GM18951 (cell line): ENCODE data around the gene DRC3.
"Not testable (repeated sequence)": the region's sequence is repeated elsewhere in the genome, so short reads cannot be mapped to it uniquely, and the experiment has no call there.

Experiments used
- POLR2A ChIP-seq: IDR thresholded peaks from 4 replicates; pipeline ENCODE4 v1.6.1; 2011; ENCODE audit warnings: mild to moderate bottlenecking; ENCODE audit not compliant: insufficient read length, insufficient read depth; ENCODE audit errors: extremely low read depth
- in situ Hi-C: fragments of 300-500 bp; cut with MboI; formaldehyde crosslinking; loops from one replicate; pipeline ENCODE4 v1.12.0; 2022; ENCODE audit warnings: low sequenced_read_pairs, mixed read lengths, inconsistent platforms; ENCODE audit not compliant: unreplicated experiment

DRC3 gene

GRCh38 chr17:17947309-17947708 is 25.4 kb upstream of the DRC3 start:
- no peak for TF ChIP-seq POLR2A
- in situ Hi-C loops: no loop called here

GRCh38 chr17:17947966-17948365 is 24.7 kb upstream of the DRC3 start:
- no peak for TF ChIP-seq POLR2A
- in situ Hi-C loops: no loop called here

DNA sequence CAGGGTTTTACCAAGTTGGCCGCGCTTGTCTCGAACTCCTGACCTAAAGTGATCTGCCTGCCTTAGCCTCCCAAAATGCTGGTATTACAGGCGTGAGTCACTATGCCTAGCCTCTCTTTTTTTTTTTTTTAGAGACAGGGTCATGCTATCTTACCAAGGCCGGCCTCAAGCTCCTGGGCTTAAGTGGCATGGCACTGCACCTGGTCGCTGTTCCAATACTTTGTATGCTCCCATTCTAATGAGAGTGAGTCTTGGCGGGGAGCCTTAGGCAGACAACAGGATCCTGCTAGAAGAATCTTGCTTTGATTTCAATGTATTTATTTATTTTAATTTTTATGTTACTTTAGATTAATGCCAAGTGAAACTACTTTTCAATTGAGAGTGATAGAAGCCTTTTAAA is 22.3 kb upstream of the DRC3 start:
- in situ Hi-C loops: no loop called here
- TF ChIP-seq POLR2A: no peak

DNA sequence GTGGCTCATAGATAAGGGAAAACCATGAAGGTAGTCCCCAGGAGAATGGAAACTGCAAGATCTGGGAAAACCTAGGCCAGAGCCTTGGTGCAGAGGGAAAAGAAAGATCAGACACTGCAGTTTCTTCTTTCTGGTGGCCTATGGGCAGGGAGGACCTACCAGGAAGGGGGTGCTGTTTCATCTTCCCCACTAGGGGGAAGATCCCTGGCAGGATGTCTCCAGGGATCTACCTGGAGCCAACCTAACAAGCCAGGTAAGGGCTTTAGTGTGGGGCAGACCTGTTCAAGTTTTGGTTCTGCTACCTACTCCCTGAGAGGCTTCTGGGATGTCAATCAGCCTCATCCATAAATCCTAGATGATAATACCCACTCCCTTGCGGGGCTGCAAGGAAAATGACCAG is 21.9 kb upstream of the DRC3 start:
- no peak for TF ChIP-seq POLR2A
- in situ Hi-C loops: no loop called here

- no peak for TF ChIP-seq POLR2A
- in situ Hi-C loops: no loop called here
Measured at GRCh38 chr17:17951524-17951923, 21.1 kb upstream of the DRC3 start.

GRCh38 chr17:17952691-17953090 is 20.0 kb upstream of the DRC3 start:
- in situ Hi-C loops: no loop called here
- TF ChIP-seq POLR2A: no peak

DNA sequence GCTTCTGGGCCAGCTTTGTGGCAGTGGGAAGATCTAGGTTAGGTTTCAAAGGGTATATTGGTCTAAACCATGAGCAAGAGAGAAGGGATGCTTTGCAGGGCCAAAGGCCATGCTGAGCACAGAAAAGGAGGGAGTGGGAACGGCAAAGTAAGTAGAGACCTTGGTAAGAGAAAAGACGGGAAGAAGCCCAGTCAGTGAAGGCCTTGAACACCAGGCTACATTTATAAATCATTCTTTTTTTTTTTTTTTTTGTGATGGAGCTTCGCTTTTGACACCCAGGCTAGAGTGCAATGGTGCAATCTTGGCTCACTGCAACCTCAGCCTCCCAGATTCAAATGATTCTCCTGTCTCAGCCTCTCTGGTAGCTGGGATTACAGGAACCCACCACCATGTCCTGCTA is 18.6 kb upstream of the DRC3 start:
- no peak for TF ChIP-seq POLR2A
- in situ Hi-C loops: no loop called here

DNA sequence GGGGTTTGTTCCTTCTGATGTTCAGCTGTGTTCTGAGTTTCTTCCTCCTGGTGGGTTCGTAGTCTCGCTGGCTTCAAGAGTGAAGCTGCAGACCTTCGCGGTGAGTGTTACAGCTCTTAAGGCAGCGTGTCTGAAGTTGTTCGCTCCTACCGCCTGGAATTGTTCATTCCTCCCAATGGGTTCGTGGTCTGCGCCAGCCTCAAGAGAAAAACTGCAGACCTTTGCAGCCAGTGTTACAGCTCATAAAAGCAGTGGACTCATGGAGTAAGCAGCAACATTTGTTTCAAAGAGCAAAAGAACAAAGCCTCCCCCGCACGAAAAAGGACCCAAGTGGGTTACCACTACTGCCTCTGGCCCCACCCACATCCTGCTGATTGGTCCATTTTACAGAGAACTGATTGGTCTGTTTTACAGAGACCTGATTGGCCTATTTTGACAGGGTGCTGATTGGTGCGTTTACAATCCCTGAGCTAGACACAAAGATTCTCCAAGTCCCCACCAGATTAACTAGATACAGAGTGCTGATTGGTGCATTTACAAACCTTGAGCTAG is 16.8 kb upstream of the DRC3 start:
- in situ Hi-C loops: not testable (repeated sequence)

DNA sequence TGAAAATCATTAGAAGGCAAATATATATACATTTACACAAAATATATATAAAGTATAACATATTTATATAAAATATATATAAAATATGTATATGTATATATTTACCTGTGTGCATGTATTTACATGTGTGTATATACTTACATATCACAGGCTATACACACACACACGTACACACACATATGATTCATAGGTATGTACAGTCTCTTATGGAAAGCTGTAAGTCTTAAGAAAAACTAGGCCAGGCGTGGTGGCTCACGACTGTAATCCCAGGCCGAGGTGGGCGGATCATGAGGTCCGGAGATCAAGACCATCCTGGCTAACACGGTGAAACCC is 15.1 kb upstream of the DRC3 start:
- in situ Hi-C loops: no loop called here
- TF ChIP-seq POLR2A: no peak

DNA sequence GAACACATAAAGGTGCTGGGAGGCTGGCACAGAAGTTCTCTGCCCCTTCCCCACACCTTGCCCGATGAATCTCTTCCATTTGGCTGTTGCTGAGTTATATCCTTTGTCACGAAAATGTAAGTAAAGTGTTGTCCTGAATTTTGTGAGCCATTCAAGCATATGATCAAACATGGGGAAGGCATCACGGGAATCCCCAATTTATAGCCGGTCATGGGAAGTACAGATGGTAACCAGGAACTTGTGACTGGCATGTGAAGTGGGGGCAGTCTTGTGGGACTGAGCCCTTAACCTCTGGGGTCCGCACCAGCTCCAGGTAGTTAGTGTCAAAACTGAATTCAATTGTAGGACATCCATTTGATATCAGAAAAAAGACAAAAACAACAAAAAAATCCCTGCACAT is 13.7 kb upstream of the DRC3 start:
- TF ChIP-seq POLR2A: no peak
- in situ Hi-C loops: no loop called here

DNA sequence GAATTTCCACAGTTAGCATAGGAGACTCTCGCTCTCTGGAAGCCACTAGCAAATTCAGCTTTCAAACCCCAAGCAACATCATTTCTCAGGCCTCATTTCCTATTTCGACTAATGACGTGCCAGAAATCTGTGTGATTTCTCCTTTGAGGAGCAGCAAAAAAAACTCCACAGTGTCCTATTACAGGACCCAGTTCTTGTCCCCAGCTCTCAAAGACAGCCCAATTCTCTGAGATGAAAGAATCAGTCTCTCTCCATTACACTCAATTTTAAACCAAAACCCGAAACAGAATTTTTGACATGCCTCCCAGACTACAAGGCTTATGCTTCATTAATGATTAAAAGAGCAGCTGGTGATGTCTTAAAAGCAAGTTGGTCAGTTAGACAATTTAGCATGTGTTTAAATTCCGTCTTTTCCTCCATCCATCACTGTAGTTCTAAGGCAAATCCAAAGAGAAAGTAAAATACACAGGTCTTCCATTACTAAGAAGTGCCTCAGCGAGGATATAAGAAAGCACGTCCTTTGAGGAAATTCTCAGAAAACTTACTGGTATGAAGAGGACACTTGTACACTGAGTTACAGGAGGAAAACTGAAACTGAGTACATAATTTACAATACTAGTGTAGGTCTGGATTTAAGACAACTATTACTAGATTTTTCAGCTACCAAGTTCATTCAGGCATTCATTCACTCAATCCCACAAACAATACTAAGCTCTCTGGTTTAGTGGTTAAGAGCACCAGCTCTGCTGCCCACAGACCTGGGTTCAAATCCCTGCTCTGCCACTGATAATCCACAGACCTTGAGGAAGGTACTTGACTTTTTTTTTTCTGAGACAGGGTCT is 12.9 kb upstream of the DRC3 start:
- TF ChIP-seq POLR2A: no peak
- in situ Hi-C loops: no loop called here

GRCh38 chr17:17960500-17961030 is 12.1 kb upstream of the DRC3 start:
- no peak for TF ChIP-seq POLR2A
- in situ Hi-C loops: no loop called here

- TF ChIP-seq POLR2A: no peak
- in situ Hi-C loops: no loop called here
Measured at GRCh38 chr17:17963066-17963465, 9.6 kb upstream of the DRC3 start.

- in situ Hi-C loops: no loop called here
- no peak for TF ChIP-seq POLR2A
Measured at GRCh38 chr17:17963694-17964436, 8.8 kb upstream of the DRC3 start.
